Measurements from ENCODE around the gene XXYLT1. TPM values are rescaled to one million over a fixed set of nuclear protein-coding genes. Genes with fewer than 3 reads are reported as not detected.
"Not testable (repeated sequence)": the region's sequence is repeated elsewhere in the genome, so short reads cannot be mapped to it uniquely, and the experiment has no call there.

Gene XXYLT1
- total RNA-seq, 4 donors from 2014 or later, result 14.1 to 23.7 (median 15.4) TPM

- peaks cover 0 to 39% (median 15%) of the 10 kb centered on the region in 3 donors for H3K4me1 ChIP-seq
- WGBS, 2 donors, result 96 to 98% methylated on average over 9 of the region's 10 CpGs
- H3K4me3 ChIP-seq, result no peak overlapping the region
- DNase-seq, result no peak
- H3K9me3 ChIP-seq, result peaks cover 0 to 9% (median 5%) of the 10 kb centered on the region in 3 donors
- no peak overlapping the region for H3K27ac ChIP-seq
- TF ChIP-seq POLR2A (IDR thresholded peaks at IDR 0.05) (no peak), CTCF (IDR thresholded peaks at IDR 0.05) (no peak)
- intact Hi-C loops (cut with DNase I), result no loop called here
- no peaks in the 10 kb centered on the region for H3K36me3 ChIP-seq
- no peaks in the 10 kb centered on the region for H3K27me3 ChIP-seq
These were observed 34.0 kb downstream of the XXYLT1 start for GRCh38 chr3:195236801-195237570.

GRCh38 chr3:195236076-195236798 is 34.7 kb downstream of the XXYLT1 start:
- no peak overlapping the region for H3K4me3 ChIP-seq
- H3K27me3 ChIP-seq, result no peaks in the 10 kb centered on the region
- no peaks in the 10 kb centered on the region for H3K36me3 ChIP-seq
- intact Hi-C loops (cut with DNase I), result no loop called here
- no peak for TF ChIP-seq CTCF (IDR thresholded peaks at IDR 0.05)
- no peak overlapping the region for H3K27ac ChIP-seq
- 93 to 100% methylated on average over 3 to 5 of the region's 5 CpGs for WGBS, 2 donors
- peaks cover 0 to 36% (median 15%) of the 10 kb centered on the region in 3 donors for H3K4me1 ChIP-seq
- H3K9me3 ChIP-seq, result peaks cover 0 to 9% (median 5%) of the 10 kb centered on the region in 3 donors
- no peak for DNase-seq

- Histone ChIP-seq H3K36me3 (peaks cover 0 to 15% (median 0%) of the 10 kb centered on the region in 3 donors), H3K4me1 (no peaks in the 10 kb centered on the region), H3K27me3 (no peaks in the 10 kb centered on the region), H3K27ac (no peak overlapping the region), H3K4me3 (no peak overlapping the region), H3K9me3 (no peaks in the 10 kb centered on the region)
- intact Hi-C loops (cut with DNase I), result no loop called here
- TF ChIP-seq POLR2A (IDR thresholded peaks at IDR 0.05) (no peak), CTCF (IDR thresholded peaks at IDR 0.05) (no peak)
- no peak for DNase-seq
- WGBS, 2 donors, result 83 to 100% methylated on average over 1 of the region's 1 CpG
These were observed 40.7 kb downstream of the XXYLT1 start for GRCh38 chr3:195230244-195230643.

- H3K4me1 ChIP-seq; intact Hi-C loops (cut with DNase I); H3K27me3 ChIP-seq; H3K4me3 ChIP-seq; DNase-seq; H3K27ac ChIP-seq; H3K9me3 ChIP-seq: not testable (repeated sequence)
- peaks cover 0 to 25% (median 0%) of the 10 kb centered on the region in 3 donors for H3K36me3 ChIP-seq
- 95 to 96% methylated on average over 5 of the region's 5 CpGs for WGBS, 2 donors
These were observed 42.1 kb downstream of the XXYLT1 start for GRCh38 chr3:195228886-195229285.

- Histone ChIP-seq H3K27ac (no peak overlapping the region), H3K27me3 (no peaks in the 10 kb centered on the region), H3K36me3 (peaks cover 0 to 25% (median 0%) of the 10 kb centered on the region in 3 donors), H3K9me3 (no peaks in the 10 kb centered on the region), H3K4me1 (peaks cover 3 to 15% (median 10%) of the 10 kb centered on the region in 3 donors), H3K4me3 (no peak overlapping the region)
- DNase-seq, result no peak
- WGBS, 2 donors, result 83 to 86% methylated on average over 6 of the region's 6 CpGs
- intact Hi-C loops (cut with DNase I), result no loop called here
- no peak for TF ChIP-seq CTCF (IDR thresholded peaks at IDR 0.05)
These were observed 43.1 kb downstream of the XXYLT1 start for GRCh38 chr3:195227871-195228270.
